Posterior cingulate gyrus (tissue), 11 donors: ENCODE results near the gene RHOBTB3.
"Not testable (repeated sequence)": the region's sequence is repeated elsewhere in the genome, so short reads cannot be mapped to it uniquely, and the experiment has no call there.

Experiments used
- DNase-seq, 10 donors: peaks; one replicate each; pipeline versions ENCODE4 v3.0.0 to v3.0.0-alpha.2; 2020 to 2021; ENCODE audit warnings: mixed read lengths in 3 of 10
- intact Hi-C: fragments of 100-400 bp; cut with DNase I; formaldehyde crosslinking; loops from one replicate; pipeline ENCODE4 v1.15.1; 2023

RHOBTB3 gene

GRCh38 chr5:95813035-95813434, 81.9 kb downstream of the RHOBTB3 start:
- DNase-seq, intact Hi-C loops: not testable (repeated sequence)

- intact Hi-C loops: no loop called here
- no peak for DNase-seq
Measured at GRCh38 chr5:95815155-95815729, 84.1 kb downstream of the RHOBTB3 start.

- no peak for DNase-seq
- intact Hi-C loops: no loop called here
Measured at GRCh38 chr5:95816341-95816740, 85.2 kb downstream of the RHOBTB3 start.

- intact Hi-C loops: no loop called here
Measured at GRCh38 chr5:95816776-95817175, 85.6 kb downstream of the RHOBTB3 start.

GRCh38 chr5:95817430-95817829, 86.3 kb downstream of the RHOBTB3 start:
- intact Hi-C loops: no loop called here
- no peak for DNase-seq

More at GRCh38 chr5:95816776-95817175, 85.6 kb downstream of the RHOBTB3 start:
- DNase-seq: no peak

- DNase-seq: no peak
- intact Hi-C loops: no loop called here
Measured at GRCh38 chr5:95818181-95819147, 87.3 kb downstream of the RHOBTB3 start.

GRCh38 chr5:95821110-95822021, 90.2 kb downstream of the RHOBTB3 start:
- intact Hi-C loops: no loop called here
- no peak for DNase-seq

- intact Hi-C loops: no loop called here
- peak in 4 of 10 donors; percentile 31 to 86 (median 40) for DNase-seq
Measured at GRCh38 chr5:95822043-95822541, 91.0 kb downstream of the RHOBTB3 start.

- DNase-seq: peak in 9 of 10 donors; percentile 47 to 94 (median 74)
- intact Hi-C loops: no loop called here
Measured at GRCh38 chr5:95822542-95823181, 91.5 kb downstream of the RHOBTB3 start, which contains the start of gene GLRX. Gene GLRX (minus strand): TSS chr5:95822726. CDS start chr5:95822662, 64 bp downstream.

- intact Hi-C loops: no loop called here
Measured at GRCh38 chr5:95823218-95823737, 92.1 kb downstream of the RHOBTB3 start.

GRCh38 chr5:95823738-95824609, 92.8 kb downstream of the RHOBTB3 start:
- intact Hi-C loops: no loop called here
- DNase-seq: peak in 1 of 10 donors; percentile 87

More at GRCh38 chr5:95823218-95823737, 92.1 kb downstream of the RHOBTB3 start:
- no peak for DNase-seq

- intact Hi-C loops: no loop called here
- no peak for DNase-seq
Measured at GRCh38 chr5:95824747-95825146, 93.6 kb downstream of the RHOBTB3 start.

- intact Hi-C loops: no loop called here
- DNase-seq: no peak
Measured at GRCh38 chr5:95825495-95825894, 94.4 kb downstream of the RHOBTB3 start.

GRCh38 chr5:95826949-95827891, 96.1 kb downstream of the RHOBTB3 start:
- no peak for DNase-seq
- intact Hi-C loops: no loop called here

- intact Hi-C loops: no loop called here
- no peak for DNase-seq
Measured at GRCh38 chr5:95827892-95828246, 96.7 kb downstream of the RHOBTB3 start.

- intact Hi-C loops: no loop called here
- DNase-seq: no peak
Measured at GRCh38 chr5:95830226-95830625, 99.1 kb downstream of the RHOBTB3 start.

- DNase-seq: no peak
- intact Hi-C loops: no loop called here
Measured at GRCh38 chr5:95832664-95833063, 101.5 kb downstream of the RHOBTB3 start.
